ENCODE data around the gene UMAD1. TPM values are rescaled to one million over a fixed set of nuclear protein-coding genes. Genes with fewer than 3 reads are reported as not detected.

Gene UMAD1
- total and polyA plus RNA-seq, 4 donors, result 7.7 to 19.2 (median 12.2) TPM

DNA sequence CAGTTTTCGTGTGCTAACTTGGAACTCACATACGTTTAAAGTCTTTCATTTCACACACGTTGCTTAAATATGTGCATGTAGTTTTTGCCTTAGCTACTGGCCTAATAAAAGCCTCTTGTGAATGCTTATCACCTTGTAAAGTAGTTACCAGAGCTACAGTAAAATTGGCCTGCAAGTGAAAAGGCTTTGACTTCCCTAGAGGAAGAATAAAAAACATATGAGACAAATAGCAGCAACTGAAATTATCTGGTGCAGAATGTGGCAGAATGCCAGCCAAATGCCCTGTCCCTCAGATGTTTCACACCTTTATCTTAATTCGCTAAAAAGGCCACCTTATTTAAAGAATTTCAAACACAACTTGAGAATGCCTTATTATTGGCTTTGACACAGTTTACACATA, 105.9 kb downstream of the UMAD1 start:
- 70 to 88% methylated on average over 4 of the region's 4 CpGs for WGBS, 2 donors
- DNase-seq (peak in 1 of 3 donors; percentile 24), ATAC-seq (ENCODE audit: insufficient read depth, low FRiP score) (no peak)
- TF ChIP-seq, protein P1, sequence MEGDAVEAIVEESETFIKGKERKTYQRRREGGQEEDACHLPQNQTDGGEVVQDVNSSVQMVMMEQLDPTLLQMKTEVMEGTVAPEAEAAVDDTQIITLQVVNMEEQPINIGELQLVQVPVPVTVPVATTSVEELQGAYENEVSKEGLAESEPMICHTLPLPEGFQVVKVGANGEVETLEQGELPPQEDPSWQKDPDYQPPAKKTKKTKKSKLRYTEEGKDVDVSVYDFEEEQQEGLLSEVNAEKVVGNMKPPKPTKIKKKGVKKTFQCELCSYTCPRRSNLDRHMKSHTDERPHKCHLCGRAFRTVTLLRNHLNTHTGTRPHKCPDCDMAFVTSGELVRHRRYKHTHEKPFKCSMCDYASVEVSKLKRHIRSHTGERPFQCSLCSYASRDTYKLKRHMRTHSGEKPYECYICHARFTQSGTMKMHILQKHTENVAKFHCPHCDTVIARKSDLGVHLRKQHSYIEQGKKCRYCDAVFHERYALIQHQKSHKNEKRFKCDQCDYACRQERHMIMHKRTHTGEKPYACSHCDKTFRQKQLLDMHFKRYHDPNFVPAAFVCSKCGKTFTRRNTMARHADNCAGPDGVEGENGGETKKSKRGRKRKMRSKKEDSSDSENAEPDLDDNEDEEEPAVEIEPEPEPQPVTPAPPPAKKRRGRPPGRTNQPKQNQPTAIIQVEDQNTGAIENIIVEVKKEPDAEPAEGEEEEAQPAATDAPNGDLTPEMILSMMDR (IDR thresholded peaks at IDR 0.05; ENCODE audit: control extremely low read depth, extremely low read depth), result no peak
- H3K9ac ChIP-seq (ENCODE audit: insufficient read depth in 1 of 2, low read length in 2 of 2), result no peak overlapping the region
- H3K9me3 ChIP-seq (ENCODE audit: control insufficient read depth in 4 of 4, insufficient read depth in 3 of 4, low read length in 3 of 4), result no peaks in the 10 kb centered on the region
- H3K4me1 ChIP-seq (ENCODE audit: control insufficient read depth in 5 of 5, insufficient read depth in 5 of 5, low read length in 5 of 5), result peaks cover 0 to 16% (median 0%) of the 10 kb centered on the region in 5 donors
- H3K27ac ChIP-seq (ENCODE audit: low read depth in 1 of 2, low read length in 1 of 2), result peak overlapping the region in 1 of 2 donors; percentile 21
- no peaks in the 10 kb centered on the region for H3K36me3 ChIP-seq (ENCODE audit: control insufficient read depth in 4 of 4, insufficient read depth in 4 of 4, low read length in 4 of 4)
- no peak overlapping the region for H3K4me3 ChIP-seq
- H3K27me3 ChIP-seq (ENCODE audit: control insufficient read depth in 3 of 3, insufficient read depth in 3 of 3, low read length in 2 of 3), result no peaks in the 10 kb centered on the region

DNA sequence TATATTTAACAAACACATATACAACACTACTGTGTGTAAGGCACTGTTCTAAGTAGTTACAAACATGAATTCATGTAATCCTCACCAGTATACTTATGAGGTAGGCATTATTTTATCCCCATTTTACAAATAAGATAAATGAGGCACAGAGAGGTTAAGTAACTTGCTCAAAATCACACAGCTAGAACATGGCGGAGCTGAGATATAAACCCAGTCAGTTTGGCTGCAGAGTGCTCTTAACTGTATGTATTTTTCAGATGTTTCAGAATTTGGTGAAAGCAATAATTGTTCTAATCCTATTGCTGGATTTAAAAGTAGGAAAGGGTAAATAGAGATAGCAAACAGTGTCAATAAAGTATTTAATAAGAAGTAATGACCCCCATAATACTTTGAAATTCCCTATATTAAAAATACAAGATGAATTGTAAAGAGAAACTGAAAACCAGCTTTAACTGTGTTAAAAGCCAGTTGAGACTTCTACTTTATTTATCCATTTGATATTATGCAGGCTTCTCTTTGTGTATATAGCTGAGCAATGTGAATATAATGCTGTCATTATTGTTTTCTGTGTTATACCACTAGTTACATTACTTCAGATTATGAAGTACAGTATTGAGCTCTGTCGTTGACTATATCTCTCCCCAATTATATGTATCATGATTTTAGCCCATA, 110.2 kb downstream of the UMAD1 start:
- no peak overlapping the region for H3K4me3 ChIP-seq
- H3K4me1 ChIP-seq (ENCODE audit: control insufficient read depth in 5 of 5, insufficient read depth in 5 of 5, low read length in 5 of 5), result peaks cover 0 to 9% (median 0%) of the 10 kb centered on the region in 5 donors
- no peaks in the 10 kb centered on the region for H3K36me3 ChIP-seq (ENCODE audit: control insufficient read depth in 4 of 4, insufficient read depth in 4 of 4, low read length in 4 of 4)
- no peaks in the 10 kb centered on the region for H3K9me3 ChIP-seq (ENCODE audit: control insufficient read depth in 4 of 4, insufficient read depth in 3 of 4, low read length in 3 of 4)
- ATAC-seq (ENCODE audit: insufficient read depth, low FRiP score), result no peak
- WGBS, 2 donors, result 94 to 96% methylated on average over 2 of the region's 2 CpGs
- no peak overlapping the region for H3K27ac ChIP-seq (ENCODE audit: low read depth in 1 of 2, low read length in 1 of 2)
- TF ChIP-seq, protein P1 (IDR thresholded peaks at IDR 0.05; ENCODE audit: control extremely low read depth, extremely low read depth), result no peak
- no peaks in the 10 kb centered on the region for H3K27me3 ChIP-seq (ENCODE audit: control insufficient read depth in 3 of 3, insufficient read depth in 3 of 3, low read length in 2 of 3)
- H3K9ac ChIP-seq (ENCODE audit: insufficient read depth in 1 of 2, low read length in 2 of 2), result no peak overlapping the region
- DNase-seq, result no peak

DNA sequence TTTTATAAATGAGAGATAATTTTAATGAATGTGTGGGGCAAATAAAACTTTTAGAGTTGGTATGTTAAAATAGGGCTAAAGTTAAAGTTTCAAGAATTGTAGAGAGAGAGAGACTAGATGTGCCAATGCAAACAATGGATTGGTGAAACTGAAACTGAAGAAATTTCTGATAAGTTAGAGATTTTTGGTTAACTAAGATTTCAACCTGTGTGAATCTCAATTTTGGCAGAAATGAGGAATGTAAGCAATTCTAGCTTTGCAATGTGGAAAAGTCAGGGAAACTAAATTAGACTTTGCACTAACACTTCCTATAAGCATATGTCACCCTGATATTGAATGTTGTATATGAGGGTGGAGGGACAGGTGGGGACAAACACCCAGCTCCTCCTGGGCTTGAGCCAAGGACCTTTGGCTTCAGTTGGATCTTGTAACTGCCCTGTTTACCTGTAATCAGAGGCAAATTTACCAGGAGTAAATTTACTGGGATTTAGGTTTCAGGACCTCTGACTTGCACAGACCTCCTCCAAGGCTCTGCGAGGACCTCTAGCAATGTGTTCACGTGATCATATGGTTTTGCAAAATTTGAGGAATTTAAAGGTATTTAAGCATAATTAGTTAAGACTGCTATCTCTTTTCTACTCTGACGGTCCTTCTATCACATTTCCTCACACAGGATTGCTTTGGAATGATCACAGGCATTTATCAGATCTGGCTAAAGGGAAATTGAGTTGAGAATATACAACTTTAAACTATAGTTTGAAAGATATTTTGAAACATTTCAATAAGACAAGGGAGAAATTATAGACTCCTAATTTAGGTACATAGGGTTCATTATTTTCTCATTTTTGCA, 110.9 kb downstream of the UMAD1 start:
- Histone ChIP-seq H3K27ac (ENCODE audit: low read depth in 1 of 2, low read length in 1 of 2) (no peak overlapping the region), H3K4me1 (ENCODE audit: control insufficient read depth in 5 of 5, insufficient read depth in 5 of 5, low read length in 5 of 5) (peaks cover 0 to 2% (median 0%) of the 10 kb centered on the region in 5 donors), H3K9me3 (ENCODE audit: control insufficient read depth in 4 of 4, insufficient read depth in 3 of 4, low read length in 3 of 4) (no peaks in the 10 kb centered on the region), H3K27me3 (ENCODE audit: control insufficient read depth in 3 of 3, insufficient read depth in 3 of 3, low read length in 2 of 3) (no peaks in the 10 kb centered on the region), H3K9ac (ENCODE audit: insufficient read depth in 1 of 2, low read length in 2 of 2) (no peak overlapping the region), H3K36me3 (ENCODE audit: control insufficient read depth in 4 of 4, insufficient read depth in 4 of 4, low read length in 4 of 4) (no peaks in the 10 kb centered on the region), H3K4me3 (no peak overlapping the region)
- TF ChIP-seq, protein P1 (IDR thresholded peaks at IDR 0.05; ENCODE audit: control extremely low read depth, extremely low read depth), result no peak
- ATAC-seq (ENCODE audit: insufficient read depth, low FRiP score) (no peak), DNase-seq (no peak)
- 91 to 92% methylated on average over 3 of the region's 3 CpGs for WGBS, 2 donors
